ENCODE data around the gene UBL4B.

GRCh38 chr1:110136911-110137310 is 24.7 kb downstream of the UBL4B start:
- TF ChIP-seq CTCF (IDR thresholded peaks at IDR 0.05) (no peak), POLR2A (IDR thresholded peaks at IDR 0.05) (no peak)
